HG02981 (cell line): ENCODE measurements around the gene PRDM11.
A peak's percentile ranks its signal among the peaks of the same experiment; 100 is the strongest.

Experiments
- ATAC-seq: cut with Tn5 transposase; IDR thresholded peaks from one replicate; pipeline ENCODE4 v1.9.1; 2021; ENCODE audit warnings: mild to moderate bottlenecking, moderate library complexity; ENCODE audit not compliant: unreplicated experiment

PRDM11 gene

GRCh38 chr11:45141631-45142030, 4.8 kb upstream of the PRDM11 start:
- ATAC-seq, result no peak

- ATAC-seq, result no peak
Observed at GRCh38 chr11:45142241-45143055, 4.0 kb upstream of the PRDM11 start.

GRCh38 chr11:45143494-45143893, 2.9 kb upstream of the PRDM11 start:
- ATAC-seq, result no peak

GRCh38 chr11:45144126-45145082, 2.0 kb upstream of the PRDM11 start:
- no peak for ATAC-seq

- ATAC-seq, result no peak
Observed at GRCh38 chr11:45145083-45145378, 1.4 kb upstream of the PRDM11 start.

- ATAC-seq, result no peak
Observed at GRCh38 chr11:45145379-45146071, 914 bp upstream of the PRDM11 start.

- ATAC-seq, result peak; percentile 99
Observed at GRCh38 chr11:45147017-45147728, 734 bp downstream of the PRDM11 start.

GRCh38 chr11:45147891-45148675, 1.6 kb downstream of the PRDM11 start:
- ATAC-seq, result no peak

- no peak for ATAC-seq
Observed at GRCh38 chr11:45149483-45150056, 3.1 kb downstream of the PRDM11 start.

GRCh38 chr11:45150301-45150700, 3.9 kb downstream of the PRDM11 start:
- no peak for ATAC-seq

- no peak for ATAC-seq
Observed at GRCh38 chr11:45150943-45151342, 4.5 kb downstream of the PRDM11 start.

- no peak for ATAC-seq
Observed at GRCh38 chr11:45151362-45151982, 5.0 kb downstream of the PRDM11 start.

GRCh38 chr11:45152740-45153595, 6.5 kb downstream of the PRDM11 start:
- ATAC-seq, result no peak

- no peak for ATAC-seq
Observed at GRCh38 chr11:45154276-45154675, 7.8 kb downstream of the PRDM11 start.

GRCh38 chr11:45155058-45155551, 8.7 kb downstream of the PRDM11 start:
- ATAC-seq, result no peak

- ATAC-seq, result no peak
Observed at GRCh38 chr11:45155627-45156180, 9.3 kb downstream of the PRDM11 start.

- ATAC-seq, result no peak
Observed at GRCh38 chr11:45156201-45156600, 9.8 kb downstream of the PRDM11 start.

GRCh38 chr11:45156741-45157140, 10.3 kb downstream of the PRDM11 start:
- no peak for ATAC-seq
